SKM-1 (cell line): ENCODE results near the gene SPEM3.
"Not testable (repeated sequence)": the region's sequence is repeated elsewhere in the genome, so short reads cannot be mapped to it uniquely, and the experiment has no call there.

Experiments used
- DNase-seq: peaks from one replicate; lab custom pipeline; 2025; ENCODE audit not compliant: unreplicated experiment; lab: John Stamatoyannopoulos, UW

The SPEM3 gene

GRCh38 chr17:7468804-7469389 is 40.2 kb downstream of the SPEM3 start:
- no peak for DNase-seq

- DNase-seq: not testable (repeated sequence)
Observed at GRCh38 chr17:7469843-7470242, 41.2 kb downstream of the SPEM3 start.

DNA sequence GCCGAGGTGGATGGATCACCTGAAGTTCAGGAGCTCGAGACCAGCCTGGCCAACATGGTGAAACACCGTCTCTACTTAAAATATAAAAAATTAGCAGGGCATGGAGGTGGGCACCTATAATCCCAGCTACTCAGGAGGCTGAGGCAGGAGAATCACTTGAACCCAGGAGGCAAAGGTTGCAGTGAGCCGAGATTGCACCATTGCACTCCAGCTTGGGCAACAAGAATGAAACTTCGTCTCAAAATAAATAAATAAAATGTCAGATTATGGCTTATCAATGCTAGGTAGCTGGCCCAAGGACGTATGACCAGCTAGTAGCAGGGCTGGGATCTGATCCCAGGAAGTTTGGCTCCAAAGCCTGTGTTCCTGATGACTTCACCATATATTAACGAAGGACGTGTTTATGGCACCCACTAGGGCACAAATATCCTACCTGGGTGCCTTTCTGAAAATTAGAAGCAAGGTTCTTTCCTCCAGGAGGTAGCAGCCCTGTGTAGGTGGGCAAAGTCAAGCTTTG is 41.9 kb downstream of the SPEM3 start:
- not testable (repeated sequence) for DNase-seq

GRCh38 chr17:7471729-7472128 is 43.1 kb downstream of the SPEM3 start:
- no peak for DNase-seq

GRCh38 chr17:7474767-7475166 is 46.1 kb downstream of the SPEM3 start:
- not testable (repeated sequence) for DNase-seq

- DNase-seq: no peak
Observed at GRCh38 chr17:7475764-7476422, 47.2 kb downstream of the SPEM3 start.

GRCh38 chr17:7476494-7476893 is 47.8 kb downstream of the SPEM3 start:
- no peak for DNase-seq

DNA sequence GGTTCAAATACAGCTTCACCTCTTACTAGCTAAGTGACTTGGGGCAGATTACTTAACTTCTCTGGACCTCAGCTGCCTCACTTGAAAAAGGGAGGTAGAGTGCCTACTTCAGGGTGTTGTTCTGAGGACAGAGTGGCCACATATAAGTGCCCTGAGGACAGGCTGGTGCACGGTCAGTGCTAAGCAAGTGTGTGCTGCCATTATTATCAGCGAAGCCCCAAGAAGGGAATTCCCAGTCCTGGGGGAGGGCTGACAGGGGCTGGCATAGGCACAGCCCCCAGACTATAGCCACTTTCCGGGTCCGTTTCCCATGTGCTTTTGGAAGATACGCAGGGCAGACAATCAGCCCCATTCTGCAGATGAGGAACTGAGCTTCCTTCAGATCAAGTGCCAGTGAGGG is 48.3 kb downstream of the SPEM3 start:
- no peak for DNase-seq

GRCh38 chr17:7477392-7478275 is 49.0 kb downstream of the SPEM3 start:
- DNase-seq: no peak

DNA sequence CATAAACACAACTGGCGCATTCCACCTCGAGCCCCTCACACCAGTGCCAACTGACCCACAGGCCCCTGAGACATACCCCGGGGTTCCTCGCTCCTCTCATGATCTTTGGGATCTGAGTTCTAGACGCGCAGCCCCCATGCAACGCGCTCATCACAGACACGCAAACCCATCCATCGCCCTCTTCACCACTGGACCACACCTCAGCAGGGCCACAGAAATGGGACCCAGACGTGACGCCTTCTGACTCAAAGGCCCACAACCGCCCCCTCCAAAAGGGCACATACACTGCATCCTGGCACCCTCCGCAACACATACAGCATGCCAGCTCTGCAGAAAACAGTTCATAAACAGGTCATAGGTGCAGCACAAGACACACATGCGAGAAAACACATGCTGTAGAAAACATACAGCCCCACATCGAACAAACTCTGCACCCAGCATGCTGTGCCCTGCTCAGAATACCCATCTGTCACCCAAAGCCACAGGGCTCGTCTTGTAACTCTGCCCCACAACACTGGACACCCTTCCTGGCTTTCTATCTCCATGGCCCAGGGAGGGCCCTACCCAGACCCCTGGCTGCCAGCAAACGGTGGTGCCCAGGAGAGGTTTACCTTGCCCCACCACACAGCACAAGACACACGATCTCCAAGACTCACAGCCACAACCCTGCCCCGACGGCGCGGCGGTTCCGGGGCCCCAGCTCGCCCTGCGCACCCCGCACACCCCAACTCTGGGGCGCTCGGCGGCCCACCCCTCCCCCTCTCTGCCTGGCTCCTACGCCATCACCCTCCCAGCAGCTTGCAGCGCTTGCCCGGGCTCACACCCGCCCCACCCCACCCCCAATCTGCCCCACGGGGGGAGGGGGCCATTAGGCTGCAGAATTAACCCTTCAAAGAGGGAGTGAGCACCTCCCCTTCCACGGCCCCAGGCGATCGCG is 49.9 kb downstream of the SPEM3 start:
- DNase-seq: no peak

GRCh38 chr17:7479213-7480088 is 50.8 kb downstream of the SPEM3 start, which contains the start of gene ZBTB4:
ZBTB4 (minus strand) TSS chr17:7479631; CDS start chr17:7466801, 12,830 bp downstream.
- DNase-seq: no peak

DNA sequence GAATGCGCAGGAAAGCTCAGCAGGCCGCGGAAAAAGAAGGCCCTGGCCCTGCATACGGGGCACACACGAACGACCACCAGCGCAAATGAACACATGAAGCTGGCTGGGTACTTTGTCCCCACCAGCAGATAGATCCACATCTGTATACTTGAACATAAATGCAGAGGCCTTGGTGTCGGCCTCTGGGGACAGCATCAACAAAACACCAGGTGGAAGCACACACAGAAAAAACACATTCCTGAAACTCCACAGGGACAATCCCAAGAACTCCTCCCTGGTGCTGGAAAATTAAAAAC is 51.4 kb downstream of the SPEM3 start:
- DNase-seq: no peak

DNA sequence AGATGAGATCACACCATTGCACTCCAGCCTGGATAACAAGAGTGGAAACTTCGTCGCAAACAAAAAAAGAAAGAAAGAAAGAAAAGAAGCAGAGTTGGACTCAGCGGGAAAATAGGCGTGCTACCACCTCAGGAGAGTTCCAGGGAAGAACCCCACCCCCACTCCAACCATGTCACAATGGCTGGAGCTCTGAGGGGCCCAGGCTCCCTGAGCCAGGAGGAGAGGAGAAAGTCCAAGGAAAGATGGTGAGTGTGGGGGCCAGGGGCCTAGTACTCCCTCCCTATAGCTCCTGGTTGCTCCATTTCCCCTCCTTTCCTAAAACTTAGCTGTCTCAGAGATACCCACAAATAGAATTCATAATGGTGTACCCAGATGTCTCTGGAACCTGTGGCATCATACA is 52.6 kb downstream of the SPEM3 start, which contains the start of gene SLC35G6:
Gene SLC35G6 (plus strand): TSS at position 172 of the 400 bp plus-strand sequence. CDS start 71 bp downstream, at position 243.
- DNase-seq: not testable (repeated sequence)

- DNase-seq: not testable (repeated sequence)
Observed at GRCh38 chr17:7481842-7482741, 53.4 kb downstream of the SPEM3 start.
